GM23338 (cell line): Measurements from ENCODE around the gene LCN6. TPM values are rescaled to one million over a fixed set of nuclear protein-coding genes. Genes with fewer than 3 reads are reported as not detected.

Experiments
- ATAC-seq: fragments of 200-7000 bp; cut with Tn5 transposase; 3 replicates; pipeline ENCODE4 v1.9.1; 2020
- DNase-seq: peaks from one replicate; pipeline ENCODE4 v3.0.0-alpha.2; 2015; ENCODE audit warnings: low spot score
- H2AFZ ChIP-seq: fragments of 200-600 bp; sonication (generic); 2 replicates; pipeline ENCODE4 v1.8.0; 2016; ENCODE audit warnings: antibody characterized with exemption, mild to moderate bottlenecking, moderate library complexity
- H3F3A ChIP-seq: fragments of 200-600 bp; sonication (generic); replicated peaks from 2 replicates; pipeline ENCODE4 v1.8.0; 2017; ENCODE audit warnings: antibody characterized with exemption, mixed run types, low read depth
- H3K27ac ChIP-seq: fragments of 200-600 bp; sonication (generic); 2 replicates; pipeline ENCODE4 v1.6.1; 2016; ENCODE audit warnings: low read depth
- H3K27me3 ChIP-seq: fragments of 200-600 bp; sonication (generic); 2 replicates; pipeline ENCODE4 v1.8.0; 2016; ENCODE audit warnings: mild to moderate bottlenecking, mixed run types, moderate library complexity; ENCODE audit not compliant: insufficient read depth
- H3K36me3 ChIP-seq: fragments of 200-600 bp; sonication (generic); 2 replicates; pipeline ENCODE4 v1.8.0; 2016; ENCODE audit warnings: mild to moderate bottlenecking; ENCODE audit not compliant: insufficient read depth
- H3K4me1 ChIP-seq: fragments of 200-600 bp; sonication (generic); 2 replicates; pipeline ENCODE4 v1.8.0; 2016; ENCODE audit warnings: mild to moderate bottlenecking, moderate library complexity; ENCODE audit not compliant: insufficient read depth
- H3K4me2 ChIP-seq: fragments of 200-600 bp; sonication (generic); 2 replicates; pipeline ENCODE4 v1.7.1; 2017; ENCODE audit warnings: mixed run types
- H3K4me3 ChIP-seq: fragments of 200-600 bp; sonication (generic); 2 replicates; pipeline ENCODE4 v1.6.1; 2016; ENCODE audit warnings: mixed run types
- H3K79me2 ChIP-seq: fragments of 200-600 bp; sonication (generic); replicated peaks from 2 replicates; pipeline ENCODE4 v1.8.0; 2017; ENCODE audit warnings: mild to moderate bottlenecking; ENCODE audit not compliant: insufficient read depth
- H3K9me2 ChIP-seq: fragments of 200-600 bp; sonication (generic); 2 replicates; pipeline ENCODE4 v1.8.0; 2017; ENCODE audit not compliant: insufficient read depth
- H4K20me1 ChIP-seq: fragments of 200-600 bp; sonication (generic); replicated peaks from 2 replicates; pipeline ENCODE4 v1.8.0; 2017; ENCODE audit warnings: mild to moderate bottlenecking; ENCODE audit not compliant: insufficient read depth
- H3K27ac Mint-ChIP-seq: 2 replicates; pipeline ENCODE4 v1.8.0; 2020; ENCODE audit warnings: inconsistent platforms, mild to moderate bottlenecking, moderate library complexity, mixed read lengths
- H3K27me3 Mint-ChIP-seq: 3 replicates; pipeline ENCODE4 v1.8.0; 2022; ENCODE audit warnings: low read depth, mild to moderate bottlenecking, moderate library complexity, mixed read lengths, inconsistent platforms; ENCODE audit not compliant: insufficient read depth, poor library complexity
- H3K36me3 Mint-ChIP-seq: 3 replicates; pipeline ENCODE4 v1.8.0; 2021; ENCODE audit warnings: low read depth, mild to moderate bottlenecking, inconsistent platforms, moderate library complexity, mixed read lengths
- H3K4me1 Mint-ChIP-seq: 3 replicates; pipeline ENCODE4 v1.8.0; 2020; ENCODE audit warnings: mild to moderate bottlenecking, inconsistent platforms, mixed read lengths
- H3K4me3 Mint-ChIP-seq: 3 replicates; pipeline ENCODE4 v1.8.0; 2021; ENCODE audit warnings: moderate library complexity, mild to moderate bottlenecking, inconsistent platforms, mixed read lengths
- H3K9me3 Mint-ChIP-seq: 3 replicates; pipeline ENCODE4 v1.8.0; 2020; ENCODE audit warnings: moderate library complexity, mild to moderate bottlenecking, inconsistent platforms, mixed read lengths
- CREB1 ChIP-seq: fragments of 250-450 bp; sonication (Bioruptor Pico); IDR thresholded peaks from 2 replicates; pipeline ENCODE4 v1.5.0; 2020; ENCODE audit warnings: low read depth, mild to moderate bottlenecking, moderate library complexity
- EZH2 ChIP-seq: fragments of 200-600 bp; sonication (generic); IDR thresholded peaks from one replicate; pipeline ENCODE4 v1.8.0; 2017; ENCODE audit warnings: antibody characterized with exemption, mild to moderate bottlenecking, low read depth; ENCODE audit not compliant: unreplicated experiment
- EZH2phosphoT487 ChIP-seq: fragments of 200-600 bp; sonication (generic); IDR thresholded peaks from one replicate; pipeline ENCODE4 v1.8.1; 2018; ENCODE audit warnings: antibody characterized with exemption; ENCODE audit not compliant: unreplicated experiment
- JUNB ChIP-seq: IDR thresholded peaks from one replicate; pipeline ENCODE4 v1.6.1; 2016; ENCODE audit warnings: antibody characterized with exemption; ENCODE audit not compliant: unreplicated experiment
- NANOG ChIP-seq: IDR thresholded peaks from 2 replicates; pipeline ENCODE4 v1.6.1; 2016; ENCODE audit warnings: antibody characterized with exemption, borderline replicate concordance
- POLR2AphosphoS5 ChIP-seq: IDR thresholded peaks from 2 replicates; pipeline ENCODE4 v1.6.1; 2016; ENCODE audit warnings: antibody characterized with exemption, low read depth
- STAT1 ChIP-seq: IDR thresholded peaks from one replicate; pipeline ENCODE4 v1.6.1; 2016; ENCODE audit warnings: antibody characterized with exemption; ENCODE audit not compliant: unreplicated experiment
- ZNF114 ChIP-seq: fragments of 250-450 bp; sonication (Bioruptor Pico); IDR thresholded peaks from 2 replicates; pipeline ENCODE4 v1.5.0; 2020; ENCODE audit warnings: mild to moderate bottlenecking, moderate library complexity
- ZNF331 ChIP-seq: fragments of 250-450 bp; sonication (Bioruptor Pico); IDR thresholded peaks from 2 replicates; pipeline ENCODE4 v1.5.0; 2020; ENCODE audit warnings: low read depth, mild to moderate bottlenecking, moderate library complexity
- polyA plus RNA-seq: library from polyadenylated mRNA; unstranded; fragments of >200 nt; fragmentation: Nextera tagmentation; extraction: Ambion mirVana; gene quantifications from 2 replicates; pipeline ENCODE4 v1.2.1, GENCODE V29; 2016
- total RNA-seq: library from RNA; depleted of rRNA; stranded (reverse); fragments of >200 nt; shearing (Covaris generic); gene quantifications from 2 replicates; pipeline ENCODE4 v1.2.3, GENCODE V29; 2014
- TF ChIP-seq, protein P1 (sequence below): IDR thresholded peaks from one replicate; pipeline ENCODE4 v1.6.1; 2018; ENCODE audit warnings: antibody characterized with exemption; ENCODE audit not compliant: unreplicated experiment
- TF ChIP-seq, protein P2 (sequence below): IDR thresholded peaks from 2 replicates; pipeline ENCODE4 v1.6.1; 2016; ENCODE audit warnings: antibody characterized with exemption

Gene LCN6
- total and polyA plus RNA-seq, 2 experiments from 2014 or later = not detected

DNA sequence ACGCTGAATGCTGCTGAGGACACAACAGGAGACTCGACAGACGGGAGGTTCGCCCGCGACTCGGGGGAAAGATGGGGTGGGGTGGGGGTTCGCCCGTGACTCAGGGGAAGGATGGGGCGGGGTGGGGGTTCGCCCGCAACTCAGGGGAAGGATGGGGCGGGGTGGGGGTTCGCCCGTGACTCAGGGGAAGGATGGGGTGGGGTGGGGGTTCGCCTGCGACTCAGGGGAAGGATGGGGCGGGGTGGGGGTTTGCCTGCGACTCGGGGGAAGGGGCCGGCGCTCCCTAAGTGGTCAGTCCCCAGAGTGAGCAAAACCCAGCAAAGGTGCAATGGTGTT lies 2.2 kb downstream of the LCN6 start (continued):
- TF ChIP-seq, protein P1, sequence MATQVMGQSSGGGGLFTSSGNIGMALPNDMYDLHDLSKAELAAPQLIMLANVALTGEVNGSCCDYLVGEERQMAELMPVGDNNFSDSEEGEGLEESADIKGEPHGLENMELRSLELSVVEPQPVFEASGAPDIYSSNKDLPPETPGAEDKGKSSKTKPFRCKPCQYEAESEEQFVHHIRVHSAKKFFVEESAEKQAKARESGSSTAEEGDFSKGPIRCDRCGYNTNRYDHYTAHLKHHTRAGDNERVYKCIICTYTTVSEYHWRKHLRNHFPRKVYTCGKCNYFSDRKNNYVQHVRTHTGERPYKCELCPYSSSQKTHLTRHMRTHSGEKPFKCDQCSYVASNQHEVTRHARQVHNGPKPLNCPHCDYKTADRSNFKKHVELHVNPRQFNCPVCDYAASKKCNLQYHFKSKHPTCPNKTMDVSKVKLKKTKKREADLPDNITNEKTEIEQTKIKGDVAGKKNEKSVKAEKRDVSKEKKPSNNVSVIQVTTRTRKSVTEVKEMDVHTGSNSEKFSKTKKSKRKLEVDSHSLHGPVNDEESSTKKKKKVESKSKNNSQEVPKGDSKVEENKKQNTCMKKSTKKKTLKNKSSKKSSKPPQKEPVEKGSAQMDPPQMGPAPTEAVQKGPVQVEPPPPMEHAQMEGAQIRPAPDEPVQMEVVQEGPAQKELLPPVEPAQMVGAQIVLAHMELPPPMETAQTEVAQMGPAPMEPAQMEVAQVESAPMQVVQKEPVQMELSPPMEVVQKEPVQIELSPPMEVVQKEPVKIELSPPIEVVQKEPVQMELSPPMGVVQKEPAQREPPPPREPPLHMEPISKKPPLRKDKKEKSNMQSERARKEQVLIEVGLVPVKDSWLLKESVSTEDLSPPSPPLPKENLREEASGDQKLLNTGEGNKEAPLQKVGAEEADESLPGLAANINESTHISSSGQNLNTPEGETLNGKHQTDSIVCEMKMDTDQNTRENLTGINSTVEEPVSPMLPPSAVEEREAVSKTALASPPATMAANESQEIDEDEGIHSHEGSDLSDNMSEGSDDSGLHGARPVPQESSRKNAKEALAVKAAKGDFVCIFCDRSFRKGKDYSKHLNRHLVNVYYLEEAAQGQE = no peak
- TF ChIP-seq CREB1 (no peak), JUNB (no peak)
- TF ChIP-seq, protein P2, sequence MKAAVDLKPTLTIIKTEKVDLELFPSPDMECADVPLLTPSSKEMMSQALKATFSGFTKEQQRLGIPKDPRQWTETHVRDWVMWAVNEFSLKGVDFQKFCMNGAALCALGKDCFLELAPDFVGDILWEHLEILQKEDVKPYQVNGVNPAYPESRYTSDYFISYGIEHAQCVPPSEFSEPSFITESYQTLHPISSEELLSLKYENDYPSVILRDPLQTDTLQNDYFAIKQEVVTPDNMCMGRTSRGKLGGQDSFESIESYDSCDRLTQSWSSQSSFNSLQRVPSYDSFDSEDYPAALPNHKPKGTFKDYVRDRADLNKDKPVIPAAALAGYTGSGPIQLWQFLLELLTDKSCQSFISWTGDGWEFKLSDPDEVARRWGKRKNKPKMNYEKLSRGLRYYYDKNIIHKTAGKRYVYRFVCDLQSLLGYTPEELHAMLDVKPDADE = no peak

DNA sequence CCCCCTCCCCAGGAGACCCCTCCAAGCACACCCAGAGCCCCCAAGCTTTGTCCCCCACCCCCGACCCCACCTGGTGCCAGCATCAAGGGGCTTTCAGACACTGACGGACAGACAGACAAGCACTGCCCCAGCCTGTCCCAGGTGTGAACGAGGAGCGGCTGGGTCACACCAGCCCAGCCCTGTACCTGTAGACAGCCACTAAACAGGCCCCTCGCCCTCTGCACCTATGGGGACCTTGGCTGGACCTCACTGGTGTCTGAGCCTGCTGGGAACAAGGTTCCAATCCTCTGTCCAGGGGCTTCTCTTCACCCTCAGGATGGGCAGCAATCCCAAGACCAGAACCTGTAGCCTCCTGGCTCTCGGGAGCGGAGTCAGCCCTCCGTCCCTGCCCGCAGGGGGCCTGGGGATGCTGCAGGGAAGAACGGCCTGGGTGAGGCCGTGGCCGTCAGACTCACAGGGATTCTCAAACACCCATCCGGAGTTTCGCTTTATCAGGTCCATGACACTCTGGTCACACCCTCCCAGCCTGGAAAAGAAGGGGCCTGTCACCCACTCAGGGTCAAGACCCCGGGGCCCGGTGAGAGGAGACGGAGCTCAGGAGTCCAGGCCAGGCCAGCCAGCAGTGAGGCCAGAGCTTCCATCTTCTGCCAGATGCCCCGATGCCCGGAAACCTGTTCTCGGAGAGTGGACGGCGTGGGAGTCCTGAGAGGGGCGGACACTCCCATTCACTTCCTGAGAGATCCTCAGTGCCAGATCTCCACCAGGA lies 2.8 kb downstream of the LCN6 start:
- H3K4me2 ChIP-seq = no peak overlapping the region
- H3K27ac Mint-ChIP-seq = no peak overlapping the region
- no peak for TF ChIP-seq ZNF114 (CRISPR knock-in tag)
- no peak for TF ChIP-seq STAT1
- TF ChIP-seq, protein P2 = no peak
- TF ChIP-seq POLR2AphosphoS5 = no peak
- TF ChIP-seq JUNB = no peak
- TF ChIP-seq NANOG = no peak
- no peak for TF ChIP-seq CREB1
- TF ChIP-seq, protein P1 = no peak
- TF ChIP-seq ZNF331 (CRISPR knock-in tag) = no peak
- no peak for TF ChIP-seq EZH2
- no peak for TF ChIP-seq EZH2phosphoT487

More for the DNA sequence above, 2.8 kb downstream of the LCN6 start:
- DNase-seq (no peak), ATAC-seq (no peak)
- Histone ChIP-seq H3K27me3 (no peaks in the 10 kb centered on the region), H3K4me3 (no peak overlapping the region), H3K79me2 (no peaks in the 10 kb centered on the region), H4K20me1 (no peaks in the 10 kb centered on the region), H3K9me2 (no peaks in the 10 kb centered on the region), H3K4me1 (no peaks in the 10 kb centered on the region), H2AFZ (no peak overlapping the region), H3F3A (no peaks in the 10 kb centered on the region), H3K27ac (no peak overlapping the region), H3K36me3 (no peaks in the 10 kb centered on the region)
- Mint-ChIP-seq H3K9me3 (no peaks in the 10 kb centered on the region; the same call in 2 of the 3 replicates), H3K27me3 (peaks cover 4% of the 10 kb centered on the region), H3K36me3 (no peaks in the 10 kb centered on the region), H3K4me3 (no peak overlapping the region), H3K4me1 (peaks cover 2% of the 10 kb centered on the region; the same call in 1 of the 3 replicates)
